HAP-1 (cell line): ENCODE measurements around the gene ST6GAL1.
"Not testable (repeated sequence)": the region's sequence is repeated elsewhere in the genome, so short reads cannot be mapped to it uniquely, and the experiment has no call there.

Source experiments
- DNase-seq, 2 experiments: peaks; one replicate each; pipeline ENCODE4 v3.0.0-alpha.2; 2016 to 2020; ENCODE audit warnings: low spot score in 2 of 2
- H3K27me3 ChIP-seq: fragments of 250-450 bp; sonication (Bioruptor Pico); 2 replicates; pipeline ENCODE4 v1.5.1; 2020; ENCODE audit warnings: low read depth, mild to moderate bottlenecking, moderate library complexity
- H3K36me3 ChIP-seq: fragments of 250-450 bp; sonication (Bioruptor Pico); replicated peaks from 2 replicates; pipeline ENCODE4 v1.5.1; 2020; ENCODE audit warnings: mild to moderate bottlenecking
- H3K4me1 ChIP-seq: fragments of 250-450 bp; sonication (Bioruptor Pico); 2 replicates; pipeline ENCODE4 v1.5.1; 2020; ENCODE audit warnings: mild to moderate bottlenecking
- H3K4me3 ChIP-seq: fragments of 250-450 bp; sonication (Bioruptor Pico); 2 replicates; pipeline ENCODE4 v1.5.1; 2020; ENCODE audit warnings: mild to moderate bottlenecking, moderate library complexity
- H3K9me3 ChIP-seq: fragments of 250-450 bp; sonication (Bioruptor Pico); 2 replicates; pipeline ENCODE4 v1.5.1; 2020; ENCODE audit warnings: mild to moderate bottlenecking, moderate library complexity
- in situ Hi-C: fragments of 300-500 bp; cut with MboI; formaldehyde crosslinking; loops from 3 replicates; pipeline ENCODE4 v1.14.3; 2020; ENCODE audit warnings: low sequenced_read_pairs, inconsistent platforms, mixed read lengths

ST6GAL1 gene

GRCh38 chr3:186959029-186959624 is 28.8 kb downstream of the ST6GAL1 start:
- Histone ChIP-seq H3K27me3 (no peaks in the 10 kb centered on the region), H3K4me1 (peaks cover 8% of the 10 kb centered on the region), H3K9me3 (no peaks in the 10 kb centered on the region), H3K36me3 (peaks cover 10% of the 10 kb centered on the region), H3K4me3 (no peak overlapping the region)
- in situ Hi-C loops: no loop called here
- DNase-seq: no peak

- DNase-seq: no peak
- Histone ChIP-seq H3K4me1 (peaks cover 13% of the 10 kb centered on the region), H3K27me3 (no peaks in the 10 kb centered on the region), H3K4me3 (no peak overlapping the region), H3K36me3 (peaks cover 20% of the 10 kb centered on the region), H3K9me3 (no peaks in the 10 kb centered on the region)
- in situ Hi-C loops: no loop called here
Measured at GRCh38 chr3:186960347-186960746, 30.0 kb downstream of the ST6GAL1 start.

GRCh38 chr3:186962445-186962844 is 32.1 kb downstream of the ST6GAL1 start:
- Histone ChIP-seq H3K4me3 (no peak overlapping the region), H3K9me3 (no peaks in the 10 kb centered on the region), H3K4me1 (peaks cover 11% of the 10 kb centered on the region), H3K36me3 (peaks cover 38% of the 10 kb centered on the region), H3K27me3 (no peaks in the 10 kb centered on the region)
- in situ Hi-C loops: no loop called here
- DNase-seq: no peak

GRCh38 chr3:186963636-186964035 is 33.3 kb downstream of the ST6GAL1 start:
- H3K4me3 ChIP-seq: no peak overlapping the region
- peaks cover 49% of the 10 kb centered on the region for H3K36me3 ChIP-seq
- no peaks in the 10 kb centered on the region for H3K27me3 ChIP-seq
- DNase-seq: no peak
- peaks cover 11% of the 10 kb centered on the region for H3K4me1 ChIP-seq
- no peaks in the 10 kb centered on the region for H3K9me3 ChIP-seq
- in situ Hi-C loops: no loop called here

- Histone ChIP-seq H3K27me3 (no peaks in the 10 kb centered on the region), H3K36me3 (peaks cover 50% of the 10 kb centered on the region), H3K9me3 (no peaks in the 10 kb centered on the region), H3K4me1 (peaks cover 11% of the 10 kb centered on the region), H3K4me3 (no peak overlapping the region)
- DNase-seq: no peak
- in situ Hi-C loops: no loop called here
Measured at GRCh38 chr3:186964071-186964470, 33.7 kb downstream of the ST6GAL1 start.

- no peaks in the 10 kb centered on the region for H3K27me3 ChIP-seq
- H3K4me1 ChIP-seq: peaks cover 11% of the 10 kb centered on the region
- no peaks in the 10 kb centered on the region for H3K9me3 ChIP-seq
- in situ Hi-C loops: no loop called here
- no peak for DNase-seq
- H3K4me3 ChIP-seq: no peak overlapping the region
- H3K36me3 ChIP-seq: peaks cover 55% of the 10 kb centered on the region
Measured at GRCh38 chr3:186964616-186965015, 34.3 kb downstream of the ST6GAL1 start.

GRCh38 chr3:186965141-186965879 is 35.0 kb downstream of the ST6GAL1 start:
- peaks cover 58% of the 10 kb centered on the region for H3K36me3 ChIP-seq
- H3K4me1 ChIP-seq: peaks cover 11% of the 10 kb centered on the region
- H3K4me3 ChIP-seq: no peak overlapping the region

GRCh38 chr3:186966406-186966805 is 36.1 kb downstream of the ST6GAL1 start:
- Histone ChIP-seq H3K4me3 (no peak overlapping the region), H3K36me3 (peaks cover 69% of the 10 kb centered on the region), H3K9me3 (no peaks in the 10 kb centered on the region), H3K27me3 (no peaks in the 10 kb centered on the region), H3K4me1 (peaks cover 11% of the 10 kb centered on the region)
- no peak for DNase-seq
- in situ Hi-C loops: no loop called here

More at GRCh38 chr3:186965141-186965879, 35.0 kb downstream of the ST6GAL1 start:
- Histone ChIP-seq H3K27me3 (no peaks in the 10 kb centered on the region), H3K9me3 (no peaks in the 10 kb centered on the region)
- in situ Hi-C loops: no loop called here
- peak; percentile 27 to 44 for DNase-seq

GRCh38 chr3:186967236-186967635 is 36.9 kb downstream of the ST6GAL1 start:
- in situ Hi-C loops, DNase-seq, H3K27me3 ChIP-seq, H3K4me3 ChIP-seq, H3K9me3 ChIP-seq: not testable (repeated sequence)
- H3K36me3 ChIP-seq: peaks cover 71% of the 10 kb centered on the region
- peaks cover 11% of the 10 kb centered on the region for H3K4me1 ChIP-seq

- no peak for DNase-seq
- H3K4me1 ChIP-seq: peaks cover 11% of the 10 kb centered on the region
- H3K27me3 ChIP-seq: no peaks in the 10 kb centered on the region
- no peaks in the 10 kb centered on the region for H3K9me3 ChIP-seq
- peaks cover 76% of the 10 kb centered on the region for H3K36me3 ChIP-seq
- in situ Hi-C loops: no loop called here
- H3K4me3 ChIP-seq: no peak overlapping the region
Measured at GRCh38 chr3:186967686-186968085, 37.4 kb downstream of the ST6GAL1 start.

- in situ Hi-C loops: no loop called here
- Histone ChIP-seq H3K9me3 (no peaks in the 10 kb centered on the region), H3K36me3 (peaks cover 81% of the 10 kb centered on the region), H3K4me3 (no peak overlapping the region), H3K27me3 (no peaks in the 10 kb centered on the region), H3K4me1 (peaks cover 8% of the 10 kb centered on the region)
- DNase-seq: no peak
Measured at GRCh38 chr3:186969607-186970006, 39.3 kb downstream of the ST6GAL1 start.

GRCh38 chr3:186971106-186971505 is 40.8 kb downstream of the ST6GAL1 start:
- H3K27me3 ChIP-seq, in situ Hi-C loops, H3K4me3 ChIP-seq, H3K9me3 ChIP-seq, H3K4me1 ChIP-seq, DNase-seq: not testable (repeated sequence)
- H3K36me3 ChIP-seq: peaks cover 83% of the 10 kb centered on the region

- in situ Hi-C loops: no loop called here
Measured at GRCh38 chr3:186971578-186971977, 41.3 kb downstream of the ST6GAL1 start.

GRCh38 chr3:186973702-186974101 is 43.4 kb downstream of the ST6GAL1 start:
- H3K4me1 ChIP-seq: no peaks in the 10 kb centered on the region
- DNase-seq: no peak
- H3K4me3 ChIP-seq: no peak overlapping the region
- no peaks in the 10 kb centered on the region; the same call in 1 of the 2 replicates for H3K9me3 ChIP-seq
- in situ Hi-C loops: no loop called here
- no peaks in the 10 kb centered on the region for H3K27me3 ChIP-seq
- H3K36me3 ChIP-seq: peaks cover 73% of the 10 kb centered on the region

More at GRCh38 chr3:186971578-186971977, 41.3 kb downstream of the ST6GAL1 start:
- H3K36me3 ChIP-seq: peaks cover 81% of the 10 kb centered on the region
- no peak for DNase-seq
- H3K9me3 ChIP-seq: no peaks in the 10 kb centered on the region; the same call in 1 of the 2 replicates
- no peak overlapping the region for H3K4me3 ChIP-seq
- no peaks in the 10 kb centered on the region for H3K4me1 ChIP-seq
- no peaks in the 10 kb centered on the region for H3K27me3 ChIP-seq
